Ascending aorta (tissue), 2 donors: ENCODE results near the gene S100A16. TPM values are rescaled to one million over a fixed set of nuclear protein-coding genes. Genes with fewer than 3 reads are reported as not detected.
"Not testable (repeated sequence)": the region's sequence is repeated elsewhere in the genome, so short reads cannot be mapped to it uniquely, and the experiment has no call there.

Experiments
- DNase-seq, 2 donors: peaks; one replicate each; pipeline ENCODE4 v3.0.0-alpha.2; 2019; ENCODE audit warnings: low spot score in 2 of 2
- H3K27ac ChIP-seq, 2 donors: fragments of 200-600 bp; sonication (generic); one replicate each; pipeline ENCODE4 v1.5.1; 2016 to 2017; ENCODE audit warnings: mild to moderate bottlenecking in 1 of 2
- H3K27me3 ChIP-seq: fragments of 200-600 bp; sonication (generic); one replicate; pipeline ENCODE4 v1.5.1; 2017
- H3K36me3 ChIP-seq, 2 donors: fragments of 200-600 bp; sonication (generic); one replicate each; pipeline ENCODE4 v1.5.1; 2016
- H3K4me1 ChIP-seq, 2 donors: fragments of 200-600 bp; sonication (generic); one replicate each; pipeline ENCODE4 v1.5.1; 2016 to 2017; ENCODE audit warnings: mild to moderate bottlenecking in 1 of 2
- H3K4me3 ChIP-seq, 2 donors: fragments of 200-600 bp; sonication (generic); one replicate each; pipeline ENCODE4 v1.5.1; 2016 to 2017; ENCODE audit warnings: mild to moderate bottlenecking in 1 of 2
- H3K9me3 ChIP-seq, 2 donors: fragments of 200-600 bp; sonication (generic); one replicate each; pipeline ENCODE4 v1.5.1; 2016
- CTCF ChIP-seq, 3 experiments: fragments of 200-600 bp in 2 of 3; fragments of 450-650 bp in 1 of 3; sonication (generic) in 2 of 3; IDR thresholded peaks; one replicate each; pipeline ENCODE4 v1.5.1; 2016 to 2019; ENCODE audit warnings: antibody characterized with exemption in 3 of 3, mild to moderate bottlenecking in 1 of 3, moderate library complexity in 1 of 3
- intact Hi-C: fragments of 100-400 bp; cut with DNase I; formaldehyde crosslinking; loops from one replicate; pipeline ENCODE4 v1.15.1; 2023
- total RNA-seq: library from RNA; depleted of rRNA; stranded (reverse); fragments of >200 nt; gene quantifications from one replicate; pipeline ENCODE4 v1.1.0, GENCODE V29; 2016

S100A16 gene
- total RNA-seq, 1 donor from 2014 or later, result 364 TPM

- peaks cover 69 to 88% of the 10 kb centered on the region in 2 donors for H3K36me3 ChIP-seq
- H3K4me3 ChIP-seq, result no peak overlapping the region
- H3K27ac ChIP-seq, result no peak overlapping the region
- DNase-seq, result no peak
- no peaks in the 10 kb centered on the region for H3K27me3 ChIP-seq
- no peaks in the 10 kb centered on the region for H3K9me3 ChIP-seq
- peaks cover 0 to 3% of the 10 kb centered on the region in 2 donors for H3K4me1 ChIP-seq
- no peak for TF ChIP-seq CTCF (IDR thresholded peaks at IDR 0.05)
- intact Hi-C loops, result no loop called here
Measured at GRCh38 chr1:153643100-153643499, 30.2 kb upstream of the S100A16 start.

- no peaks in the 10 kb centered on the region for H3K9me3 ChIP-seq
- TF ChIP-seq CTCF (IDR thresholded peaks at IDR 0.05), result no peak
- no peak overlapping the region for H3K27ac ChIP-seq
- H3K4me3 ChIP-seq, result no peak overlapping the region
- intact Hi-C loops, result no loop called here
- H3K4me1 ChIP-seq, result peaks cover 0 to 3% of the 10 kb centered on the region in 2 donors
- no peak for DNase-seq
- H3K36me3 ChIP-seq, result peaks cover 70 to 98% of the 10 kb centered on the region in 2 donors
- no peaks in the 10 kb centered on the region for H3K27me3 ChIP-seq
Measured at GRCh38 chr1:153642161-153642560, 29.2 kb upstream of the S100A16 start.

- intact Hi-C loops, result no loop called here
- H3K4me1 ChIP-seq, result peaks cover 0 to 11% of the 10 kb centered on the region in 2 donors
- H3K27me3 ChIP-seq, result no peaks in the 10 kb centered on the region
- peaks cover 76 to 95% of the 10 kb centered on the region in 2 donors for H3K36me3 ChIP-seq
- H3K9me3 ChIP-seq, result no peaks in the 10 kb centered on the region
- H3K4me3 ChIP-seq, result no peak overlapping the region
- no peak for TF ChIP-seq CTCF (IDR thresholded peaks at IDR 0.05)
- H3K27ac ChIP-seq, result no peak overlapping the region
- DNase-seq, result no peak
Measured at GRCh38 chr1:153640861-153641260, 27.9 kb upstream of the S100A16 start.

- H3K27me3 ChIP-seq, DNase-seq: not testable (repeated sequence)
- peaks cover 75 to 89% of the 10 kb centered on the region in 2 donors for H3K36me3 ChIP-seq
Measured at GRCh38 chr1:153640213-153640612, 27.3 kb upstream of the S100A16 start.

GRCh38 chr1:153639280-153639679 is 26.3 kb upstream of the S100A16 start:
- no peak for DNase-seq
- no peaks in the 10 kb centered on the region for H3K27me3 ChIP-seq
- TF ChIP-seq CTCF (IDR thresholded peaks at IDR 0.05), result no peak
- intact Hi-C loops, result no loop called here
- no peak overlapping the region for H3K27ac ChIP-seq
- H3K9me3 ChIP-seq, result no peaks in the 10 kb centered on the region
- H3K4me3 ChIP-seq, result no peak overlapping the region
- peaks cover 66 to 79% of the 10 kb centered on the region in 2 donors for H3K36me3 ChIP-seq
- peaks cover 7 to 15% of the 10 kb centered on the region in 2 donors for H3K4me1 ChIP-seq

More at GRCh38 chr1:153640213-153640612, 27.3 kb upstream of the S100A16 start:
- H3K4me3 ChIP-seq, H3K27ac ChIP-seq, intact Hi-C loops, H3K9me3 ChIP-seq: not testable (repeated sequence)
- H3K4me1 ChIP-seq, result peaks cover 3 to 15% of the 10 kb centered on the region in 2 donors

- Histone ChIP-seq H3K36me3 (peaks cover 56 to 69% of the 10 kb centered on the region in 2 donors), H3K27me3 (no peaks in the 10 kb centered on the region), H3K9me3 (no peaks in the 10 kb centered on the region), H3K4me3 (no peak overlapping the region), H3K27ac (no peak overlapping the region), H3K4me1 (peaks cover 7 to 15% of the 10 kb centered on the region in 2 donors)
- no peak for DNase-seq
- intact Hi-C loops, result no loop called here
- TF ChIP-seq CTCF (IDR thresholded peaks at IDR 0.05), result no peak
Measured at GRCh38 chr1:153638261-153638660, 25.3 kb upstream of the S100A16 start.
